Loucy (cell line): ENCODE data around the gene ERF.

Source experiments
- CTCF ChIP-seq: fragments of 200-600 bp; sonication (generic); conservative IDR thresholded peaks from 2 replicates; pipeline ENCODE4 v1.5.1; 2014; ENCODE audit warnings: mild to moderate bottlenecking, antibody characterized with exemption, low read length
- EZH2phosphoT487 ChIP-seq: fragments of 200-600 bp; IDR thresholded peaks from 2 replicates; pipeline ENCODE4 v1.6.1; 2018; ENCODE audit warnings: antibody characterized with exemption, mild to moderate bottlenecking, moderate library complexity, borderline replicate concordance

GRCh38 chr19:42284066-42284501 is 29.2 kb upstream of the ERF start:
- TF ChIP-seq CTCF (no peak), EZH2phosphoT487 (no peak)
